C1 segment of cervical spinal cord (tissue), 14 donors: Measurements from ENCODE around the gene AWAT2.
"Not testable (repeated sequence)": the region's sequence is repeated elsewhere in the genome, so short reads cannot be mapped to it uniquely, and the experiment has no call there.

Experiments
- DNase-seq, 14 donors: peaks; one replicate each; lab custom pipeline; 2025; lab: John Stamatoyannopoulos, UW

Gene AWAT2

DNA sequence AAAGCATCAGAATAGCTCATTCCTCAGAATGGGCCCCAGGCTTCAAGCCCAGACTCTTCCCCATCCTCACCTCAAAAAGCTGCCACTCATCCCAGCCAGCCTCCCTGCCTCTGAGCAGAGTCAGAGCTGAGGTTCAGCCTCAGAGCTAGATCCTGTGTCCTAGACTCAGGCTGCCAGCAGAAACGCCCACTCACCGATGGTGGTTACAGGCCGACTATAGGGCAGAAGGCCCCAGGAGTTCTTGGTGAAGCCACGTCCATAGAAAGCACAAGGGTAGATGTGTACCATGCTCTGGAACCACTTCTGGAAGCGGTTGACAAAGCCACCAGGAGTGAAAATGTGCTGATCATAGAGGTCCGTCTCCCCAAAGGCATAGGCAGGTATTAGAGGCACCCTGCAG is 7.7 kb downstream of the AWAT2 start:
- no peak for DNase-seq

GRCh38 chrX:70039758-70040157 is 10.0 kb downstream of the AWAT2 start:
- no peak for DNase-seq

GRCh38 chrX:70038951-70039350 is 10.8 kb downstream of the AWAT2 start:
- no peak for DNase-seq

DNA sequence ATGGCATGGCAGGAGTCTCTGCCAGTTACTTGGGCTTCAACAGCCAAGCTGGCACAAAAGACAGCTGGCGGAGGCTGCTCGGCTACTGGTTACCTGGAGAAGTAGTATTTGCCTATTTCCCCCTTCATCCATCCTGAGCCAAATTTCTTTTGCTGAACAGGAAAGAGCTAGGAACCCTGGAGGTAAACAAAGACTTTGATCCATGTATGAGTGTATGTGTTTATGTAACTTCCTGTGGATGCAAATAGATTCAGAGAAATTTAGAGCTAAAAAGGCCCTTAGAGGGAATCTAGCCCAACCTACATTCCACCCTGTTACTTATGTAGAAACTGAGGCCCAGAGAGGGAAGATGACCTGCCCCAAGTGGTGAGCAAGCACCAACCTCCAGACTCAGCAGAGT is 11.2 kb downstream of the AWAT2 start:
- DNase-seq: no peak

DNA sequence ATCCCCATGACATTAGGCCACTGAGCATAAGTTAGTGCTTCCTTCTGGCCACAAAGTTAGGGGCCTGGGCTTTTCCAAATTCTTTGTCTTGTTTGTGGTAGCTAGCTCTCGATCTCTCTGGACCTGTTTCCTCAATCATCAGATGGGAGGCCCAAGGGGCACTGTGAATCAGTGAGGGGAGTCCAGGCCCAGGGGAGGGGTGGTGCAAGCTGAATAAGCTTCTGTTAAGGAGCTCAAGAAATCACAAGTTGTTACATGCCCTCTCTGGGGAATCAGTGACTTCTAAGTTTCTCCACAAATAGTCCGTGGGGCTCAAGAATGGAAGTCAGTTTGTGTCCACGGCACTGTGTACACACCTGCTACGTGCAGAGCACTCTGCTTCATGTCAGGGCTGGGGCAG is 15.1 kb downstream of the AWAT2 start:
- no peak for DNase-seq

GRCh38 chrX:70033348-70034051 is 16.2 kb downstream of the AWAT2 start:
- DNase-seq: peak in 2 of 14 donors; percentile 7 to 11

DNA sequence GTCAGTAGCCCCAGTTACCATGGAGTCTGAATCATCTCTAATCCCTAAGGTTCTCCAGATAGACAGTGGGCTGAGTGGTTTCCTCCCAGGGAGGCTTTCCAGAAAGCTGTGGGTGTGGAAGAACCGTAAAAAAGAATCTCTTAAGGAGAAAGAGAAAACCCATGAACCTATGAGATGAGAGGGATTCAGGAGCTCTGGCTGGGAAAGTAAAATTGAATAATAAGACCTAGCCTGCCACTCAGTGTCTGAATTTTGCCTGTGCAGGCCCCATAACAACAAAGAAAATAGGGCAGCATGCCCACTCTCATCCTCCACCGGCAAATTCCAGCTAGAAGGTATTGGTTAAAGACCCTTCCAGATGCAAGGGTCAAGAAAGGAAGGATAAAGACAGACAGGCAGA is 16.9 kb downstream of the AWAT2 start:
- DNase-seq: no peak

DNA sequence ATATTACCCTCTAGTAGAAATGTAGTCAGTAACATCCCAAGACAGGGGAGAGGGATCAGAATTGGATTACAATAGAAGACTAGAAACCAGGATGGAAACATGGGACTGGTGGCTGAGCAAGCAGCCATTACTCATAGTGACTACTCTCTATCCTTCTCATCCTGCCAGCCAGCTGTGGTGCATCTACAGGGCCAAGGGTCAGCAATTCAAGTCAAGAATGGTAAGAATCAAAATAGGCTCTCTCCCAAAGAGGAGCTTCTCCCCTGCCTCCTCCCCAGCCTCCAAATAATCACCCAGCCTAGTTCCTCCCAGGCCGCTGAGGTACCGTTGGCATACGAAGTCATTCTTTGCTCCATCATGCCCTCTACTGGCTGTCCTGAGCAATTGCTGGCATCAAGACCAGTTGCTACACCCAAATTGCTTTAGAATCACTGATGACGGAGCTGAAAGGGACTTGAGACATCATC is 19.4 kb downstream of the AWAT2 start:
- peak in 7 of 14 donors; percentile 1 to 25 (median 6) for DNase-seq

- DNase-seq: no peak
Observed at GRCh38 chrX:70029863-70030262, 19.9 kb downstream of the AWAT2 start.

DNA sequence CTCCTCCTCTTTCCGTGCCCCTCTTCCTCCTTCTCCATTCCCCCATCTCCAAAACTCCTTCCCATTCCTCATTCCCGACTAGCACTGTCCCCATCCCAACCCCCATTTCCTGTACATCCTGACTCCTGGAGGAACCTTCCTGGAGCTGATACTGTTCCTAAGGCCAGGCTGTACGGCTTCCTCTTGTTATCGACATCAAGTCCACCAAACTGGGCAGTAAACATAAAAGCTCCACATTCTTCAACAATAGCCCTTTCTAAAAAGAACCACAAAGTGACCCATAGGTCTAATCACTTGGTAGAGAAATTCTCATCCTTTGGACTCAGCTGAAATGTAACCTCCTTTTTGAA is 22.9 kb downstream of the AWAT2 start:
- DNase-seq: no peak

GRCh38 chrX:70026112-70026850 is 23.5 kb downstream of the AWAT2 start:
- DNase-seq: no peak

DNA sequence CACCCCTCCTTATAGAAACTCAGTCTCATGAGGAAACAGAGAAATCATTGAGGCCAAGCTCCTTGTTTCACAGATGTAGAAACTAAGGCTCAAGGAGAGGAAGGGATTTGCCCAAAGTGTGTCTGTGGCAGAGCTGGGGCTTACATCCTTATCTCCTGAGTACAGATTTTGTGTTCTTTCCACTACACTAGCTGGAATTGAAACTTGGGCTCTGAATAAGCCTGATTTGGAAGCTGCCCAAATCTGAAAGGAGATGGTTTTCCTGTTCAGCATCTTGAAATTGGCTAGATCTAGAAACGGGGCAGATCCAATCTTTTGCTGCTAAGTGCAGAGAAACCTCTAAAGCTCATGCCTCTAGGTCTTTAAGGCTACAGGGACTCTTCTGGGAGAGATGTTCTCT is 24.3 kb downstream of the AWAT2 start:
- DNase-seq: no peak

DNA sequence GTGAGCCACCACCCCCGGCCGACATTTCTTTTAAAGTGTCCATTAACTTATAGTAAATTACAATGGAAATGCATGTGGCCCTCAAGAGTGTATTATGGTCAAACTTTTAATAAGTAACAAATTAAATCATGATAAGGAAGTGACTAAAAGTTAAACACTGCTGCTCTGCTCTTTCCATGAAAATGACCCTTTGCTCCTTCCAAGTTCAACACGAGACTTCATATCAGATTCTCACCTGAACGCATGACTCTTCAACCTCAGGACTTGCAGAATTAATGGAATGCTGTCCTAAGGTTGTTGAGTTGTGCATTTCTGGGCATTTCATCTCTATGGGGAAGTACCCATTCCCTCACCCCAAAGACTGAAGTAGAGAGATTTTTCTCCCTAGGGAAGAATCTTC is 27.1 kb downstream of the AWAT2 start:
- DNase-seq: no peak

DNA sequence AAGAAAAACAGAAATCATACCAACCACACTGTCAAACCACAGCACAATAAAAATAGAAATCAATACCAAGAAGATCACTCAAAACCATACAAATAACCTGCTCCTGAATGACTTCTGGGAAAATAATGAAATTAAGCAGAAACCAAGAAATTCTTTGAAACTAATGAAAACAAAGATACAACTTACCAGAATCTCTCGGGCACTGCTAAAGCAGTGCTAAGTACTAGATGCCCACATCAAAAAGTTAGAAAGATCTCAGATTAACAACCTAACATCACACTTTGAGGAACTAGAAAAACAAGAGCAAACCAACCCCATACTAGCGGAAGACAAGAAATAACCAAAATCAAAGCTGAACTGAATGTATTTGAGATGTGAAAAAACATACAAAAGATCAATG is 33.2 kb downstream of the AWAT2 start:
- no peak for DNase-seq

GRCh38 chrX:70013466-70014381 is 36.0 kb downstream of the AWAT2 start:
- DNase-seq: no peak

GRCh38 chrX:70012756-70013155 is 37.0 kb downstream of the AWAT2 start:
- no peak for DNase-seq

- DNase-seq: no peak
Observed at GRCh38 chrX:70009970-70010369, 39.8 kb downstream of the AWAT2 start.

DNA sequence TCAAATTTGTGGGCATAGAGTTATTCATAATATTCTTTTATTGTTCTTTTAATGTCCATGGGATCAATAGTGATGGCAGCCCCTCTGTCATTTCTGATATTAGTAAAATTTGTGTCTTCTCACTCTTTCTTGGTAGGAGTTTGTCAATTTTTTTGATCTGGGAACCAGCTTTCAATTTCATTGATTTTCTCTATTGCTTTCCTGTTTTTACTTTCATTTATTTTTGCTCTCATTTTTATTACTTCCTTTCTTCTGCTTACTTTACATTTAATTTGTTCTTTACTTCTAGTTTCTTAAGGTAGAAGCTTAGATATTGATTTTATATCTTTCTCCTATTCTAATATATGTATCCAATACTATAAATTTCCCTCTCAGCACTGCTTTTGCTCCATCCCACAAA is 40.7 kb downstream of the AWAT2 start:
- DNase-seq: no peak

- DNase-seq: no peak
Observed at GRCh38 chrX:70007946-70008345, 41.8 kb downstream of the AWAT2 start.

GRCh38 chrX:70001708-70002341 is 47.9 kb downstream of the AWAT2 start:
- no peak for DNase-seq

DNA sequence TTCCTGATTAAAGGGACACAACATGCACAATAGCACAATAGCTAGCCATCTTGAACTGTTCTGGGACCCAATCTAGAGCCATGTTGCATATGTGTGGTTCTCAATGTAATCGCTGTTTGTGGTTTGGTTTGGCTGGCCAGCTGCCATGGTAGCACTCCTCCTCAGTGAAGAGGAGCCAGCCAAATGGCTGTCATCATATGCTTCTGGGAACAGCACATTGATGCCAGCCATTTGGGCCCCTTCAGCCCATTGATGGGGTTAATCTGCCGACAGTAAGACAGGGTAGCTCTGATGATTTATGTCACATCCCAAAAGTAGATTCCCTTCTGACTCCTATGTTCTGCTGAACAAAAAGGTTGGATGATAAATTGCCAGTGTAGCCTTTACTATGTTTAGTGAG is 48.5 kb downstream of the AWAT2 start:
- DNase-seq: no peak

- DNase-seq: not testable (repeated sequence)
Observed at GRCh38 chrX:69998299-69998698, 51.4 kb downstream of the AWAT2 start.
